Measurements from ENCODE around the gene GOT1. TPM values are rescaled to one million over a fixed set of nuclear protein-coding genes. Genes with fewer than 3 reads are reported as not detected.

Gene GOT1
- total RNA-seq, 2 experiments from 2014 or later = 3.5 to 5.7 TPM

DNA sequence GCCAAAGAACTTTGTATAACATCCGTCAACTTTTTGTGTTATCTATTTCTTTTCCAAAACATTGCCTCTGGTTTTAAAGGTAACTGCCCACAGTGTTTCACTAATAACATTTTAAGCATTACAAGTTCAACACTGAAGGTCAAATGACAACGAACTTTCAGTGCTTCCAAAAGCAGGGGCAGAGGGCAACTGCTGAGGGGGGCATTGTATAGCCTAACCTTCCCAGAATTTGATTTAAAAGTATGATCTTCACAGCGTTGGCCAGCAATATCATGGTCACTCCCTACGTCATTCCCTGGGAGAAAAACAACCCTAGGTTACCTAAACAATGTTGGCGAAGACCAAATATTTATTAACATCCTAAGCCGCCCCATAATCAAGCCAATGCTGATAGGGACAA, 2.5 kb upstream of the GOT1 start:
- ChIA-PET POLR2A (no interaction called here), CTCF (no interaction called here)
- H3K4me1 Mint-ChIP-seq (ENCODE audit: low read depth) = peaks cover 58% of the 10 kb centered on the region
- peak overlapping the region; percentile 30 for H3K4me3 Mint-ChIP-seq
- no peak overlapping the region for H3K4me3 ChIP-seq (ENCODE audit: low read length)
- H3K9me3 ChIP-seq (ENCODE audit: control insufficient read depth in 1 of 2, insufficient read depth in 1 of 2, low read length in 2 of 2) = no peaks in the 10 kb centered on the region
- H3K27ac ChIP-seq (ENCODE audit: low read depth in 1 of 2, low read length in 2 of 2) = no peak overlapping the region
- H3K9me3 Mint-ChIP-seq = no peaks in the 10 kb centered on the region
- intact Hi-C loops (cut with DNase I, micrococcal nuclease) = loop anchor here (2.0 to 10.0 kb wide), 8 partner anchors 189 to 1479 kb away; partner anchors contain the start of genes ENTPD7 (in 1 of the 2), HPS1 (in 1 of the 2), R3HCC1L (in 1 of the 2) and SLC25A28 (in 1 of the 2)
- no peaks in the 10 kb centered on the region for H3K27me3 Mint-ChIP-seq
- H3K36me3 Mint-ChIP-seq (ENCODE audit: low read depth) = peaks cover 16% of the 10 kb centered on the region
- DNase-seq = no peak
- H3K27me3 ChIP-seq (ENCODE audit: control insufficient read depth in 1 of 2, insufficient read depth in 2 of 2, low read length in 2 of 2) = no peaks in the 10 kb centered on the region
- TF ChIP-seq, protein P1, sequence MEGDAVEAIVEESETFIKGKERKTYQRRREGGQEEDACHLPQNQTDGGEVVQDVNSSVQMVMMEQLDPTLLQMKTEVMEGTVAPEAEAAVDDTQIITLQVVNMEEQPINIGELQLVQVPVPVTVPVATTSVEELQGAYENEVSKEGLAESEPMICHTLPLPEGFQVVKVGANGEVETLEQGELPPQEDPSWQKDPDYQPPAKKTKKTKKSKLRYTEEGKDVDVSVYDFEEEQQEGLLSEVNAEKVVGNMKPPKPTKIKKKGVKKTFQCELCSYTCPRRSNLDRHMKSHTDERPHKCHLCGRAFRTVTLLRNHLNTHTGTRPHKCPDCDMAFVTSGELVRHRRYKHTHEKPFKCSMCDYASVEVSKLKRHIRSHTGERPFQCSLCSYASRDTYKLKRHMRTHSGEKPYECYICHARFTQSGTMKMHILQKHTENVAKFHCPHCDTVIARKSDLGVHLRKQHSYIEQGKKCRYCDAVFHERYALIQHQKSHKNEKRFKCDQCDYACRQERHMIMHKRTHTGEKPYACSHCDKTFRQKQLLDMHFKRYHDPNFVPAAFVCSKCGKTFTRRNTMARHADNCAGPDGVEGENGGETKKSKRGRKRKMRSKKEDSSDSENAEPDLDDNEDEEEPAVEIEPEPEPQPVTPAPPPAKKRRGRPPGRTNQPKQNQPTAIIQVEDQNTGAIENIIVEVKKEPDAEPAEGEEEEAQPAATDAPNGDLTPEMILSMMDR (IDR thresholded peaks at IDR 0.05) = no peak
- peaks cover 4% of the 10 kb centered on the region for H3K36me3 ChIP-seq (ENCODE audit: insufficient read depth, low read length)
- ATAC-seq (ENCODE audit: poor library complexity) = no peak
- peaks cover 17% of the 10 kb centered on the region for H3K4me1 ChIP-seq (ENCODE audit: insufficient read depth, low read length)
- H3K27ac Mint-ChIP-seq = no peak overlapping the region

DNA sequence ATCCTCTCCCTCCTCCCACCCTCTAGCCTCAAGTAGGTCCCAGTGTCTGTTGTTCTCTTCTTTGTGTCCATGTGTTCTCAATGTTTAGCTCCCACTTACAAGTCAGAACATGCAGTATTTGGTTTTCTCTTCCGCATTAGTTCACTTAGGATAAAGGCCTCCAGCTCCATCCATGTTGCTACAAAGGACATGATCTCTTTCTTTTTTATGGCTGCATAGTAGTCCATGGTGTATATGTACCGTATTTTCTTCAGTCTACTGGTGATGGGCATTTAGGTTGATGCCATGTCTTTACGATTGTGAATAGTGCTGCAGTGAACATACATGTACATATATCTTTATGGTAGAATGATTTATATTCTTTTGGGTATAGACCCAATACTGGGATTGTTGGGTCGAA, 1.6 kb upstream of the GOT1 start:
- Mint-ChIP-seq H3K4me1 (ENCODE audit: low read depth) (peaks cover 58% of the 10 kb centered on the region), H3K4me3 (peak overlapping the region; percentile 91), H3K9me3 (no peaks in the 10 kb centered on the region), H3K27me3 (no peaks in the 10 kb centered on the region), H3K36me3 (ENCODE audit: low read depth) (peaks cover 16% of the 10 kb centered on the region), H3K27ac (peak overlapping the region; percentile 95)
- ATAC-seq (ENCODE audit: poor library complexity) = no peak
- Histone ChIP-seq H3K27ac (ENCODE audit: low read depth in 1 of 2, low read length in 2 of 2) (no peak overlapping the region), H3K27me3 (ENCODE audit: control insufficient read depth in 1 of 2, insufficient read depth in 2 of 2, low read length in 2 of 2) (no peaks in the 10 kb centered on the region), H3K36me3 (ENCODE audit: insufficient read depth, low read length) (peaks cover 4% of the 10 kb centered on the region), H3K9me3 (ENCODE audit: control insufficient read depth in 1 of 2, insufficient read depth in 1 of 2, low read length in 2 of 2) (no peaks in the 10 kb centered on the region), H3K4me1 (ENCODE audit: insufficient read depth, low read length) (peaks cover 17% of the 10 kb centered on the region), H3K4me3 (ENCODE audit: low read length) (no peak overlapping the region)
- intact Hi-C loops (cut with DNase I, micrococcal nuclease) = loop anchor here (2.0 to 10.0 kb wide), 8 partner anchors 190 to 1480 kb away; partner anchors contain the start of genes ENTPD7 (in 1 of the 2), HPS1 (in 1 of the 2), R3HCC1L (in 1 of the 2) and SLC25A28 (in 1 of the 2)
- TF ChIP-seq, protein P1 (IDR thresholded peaks at IDR 0.05) = no peak
- DNase-seq = no peak
- ChIA-PET POLR2A (no interaction called here), CTCF (interaction anchor here (1.3 kb wide), 1 partner anchor 227 kb away, joined by 3 read pairs; the partner anchor contains the start of gene ENTPD7)

DNA sequence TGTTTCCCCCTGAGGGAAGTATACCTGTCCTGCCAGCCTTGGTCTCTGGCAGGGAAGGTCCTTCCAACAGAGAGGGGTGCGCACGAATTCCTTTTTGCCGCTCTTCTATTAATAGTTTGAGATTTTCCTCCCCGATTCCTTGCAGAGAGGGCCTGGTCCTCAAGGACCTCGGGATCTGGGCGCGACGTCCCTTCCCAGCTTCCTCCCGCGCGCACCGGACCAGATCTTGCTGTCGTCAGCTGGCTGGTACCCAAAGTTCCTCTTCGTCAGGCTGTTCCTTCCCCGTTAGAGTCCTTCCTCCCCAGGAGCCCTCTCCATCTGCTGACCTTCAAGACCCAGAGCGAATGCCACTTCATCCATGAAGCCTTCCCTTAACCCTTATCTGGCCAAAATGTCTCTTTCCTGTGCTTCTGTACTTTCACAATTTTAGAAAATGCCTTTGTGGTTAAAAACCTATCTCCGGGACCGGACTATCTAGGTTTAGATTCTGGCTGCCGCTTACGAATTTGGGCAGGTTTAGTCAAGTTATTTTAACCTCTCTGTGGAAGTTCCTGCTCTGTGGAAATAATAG, 851 bp upstream of the GOT1 start:
- Mint-ChIP-seq H3K4me1 (ENCODE audit: low read depth) (peaks cover 53% of the 10 kb centered on the region), H3K4me3 (peak overlapping the region; percentile 91), H3K36me3 (ENCODE audit: low read depth) (peaks cover 16% of the 10 kb centered on the region), H3K9me3 (no peaks in the 10 kb centered on the region), H3K27me3 (no peaks in the 10 kb centered on the region), H3K27ac (peak overlapping the region; percentile 95)
- ATAC-seq (ENCODE audit: poor library complexity) (no peak), DNase-seq (peak in 4 of 14 experiments; percentile 8 to 43 (median 28))
- TF ChIP-seq, protein P1 (IDR thresholded peaks at IDR 0.05) = no peak
- peak overlapping the region; percentile 51 to 66 for H3K27ac ChIP-seq (ENCODE audit: low read depth in 1 of 2, low read length in 2 of 2)
- peak overlapping the region; percentile 93 for H3K4me3 ChIP-seq (ENCODE audit: low read length)
- H3K27me3 ChIP-seq (ENCODE audit: control insufficient read depth in 1 of 2, insufficient read depth in 2 of 2, low read length in 2 of 2) = no peaks in the 10 kb centered on the region
- no peaks in the 10 kb centered on the region for H3K9me3 ChIP-seq (ENCODE audit: control insufficient read depth in 1 of 2, insufficient read depth in 1 of 2, low read length in 2 of 2)
- ChIA-PET POLR2A (interaction anchor here (0.6 to 2.2 kb wide), 9 partner anchors 12 to 1560 kb away, joined by 3 to 22 read pairs (median 4); partner anchors contain the start of genes COX15, CUTC, ENTPD7 and R3HCC1L), CTCF (interaction anchor here (1.3 kb wide), 1 partner anchor 228 kb away, joined by 3 read pairs; the partner anchor contains the start of gene ENTPD7)
- intact Hi-C loops (cut with DNase I, micrococcal nuclease) = loop anchor here (5.0 to 10.0 kb wide), 7 partner anchors 191 to 1481 kb away; partner anchors contain the start of genes HPS1 (in 1 of the 2), R3HCC1L (in 1 of the 2), SLC25A28 (in 1 of the 2) and SLF2 (in 1 of the 2)
- peaks cover 17% of the 10 kb centered on the region for H3K4me1 ChIP-seq (ENCODE audit: insufficient read depth, low read length)
- peaks cover 4% of the 10 kb centered on the region for H3K36me3 ChIP-seq (ENCODE audit: insufficient read depth, low read length)
